SK-N-SH treated with all-trans-retinoic acid at 6 μM for 48 hours (cell line): Measurements from ENCODE around the gene MAST3.

Experiments
- ATAC-seq: fragments of 200-7000 bp; cut with Tn5 transposase; 3 replicates; pipeline ENCODE4 v1.9.1; 2020; ENCODE audit warnings: mild to moderate bottlenecking, moderate library complexity
- ARNTL ChIP-seq: fragments of 450-650 bp; formaldehyde crosslinking; IDR thresholded peaks from 2 replicates; pipeline ENCODE4 v1.5.0; 2020; ENCODE audit warnings: low read depth, mild to moderate bottlenecking, moderate library complexity, borderline replicate concordance
- BACH2 ChIP-seq: fragments of 250-450 bp; sonication (Bioruptor Pico); IDR thresholded peaks from 2 replicates; pipeline ENCODE4 v1.9.0; 2021; ENCODE audit warnings: mild to moderate bottlenecking, borderline replicate concordance
- CSDC2 ChIP-seq: fragments of 250-450 bp; sonication (Bioruptor Pico); IDR thresholded peaks from 2 replicates; pipeline ENCODE4 v1.5.0; 2020; ENCODE audit warnings: mild to moderate bottlenecking, moderate library complexity
- ESRRG ChIP-seq: fragments of 250-450 bp; sonication (Bioruptor Pico); IDR thresholded peaks from 2 replicates; pipeline ENCODE4 v1.6.1; 2021; ENCODE audit warnings: mild to moderate bottlenecking
- GLIS3 ChIP-seq: fragments of 250-450 bp; sonication (Bioruptor Pico); IDR thresholded peaks from 2 replicates; pipeline ENCODE4 v1.5.0; 2020; ENCODE audit warnings: mild to moderate bottlenecking, moderate library complexity
- ISL1 ChIP-seq: fragments of 250-450 bp; sonication (Bioruptor Pico); IDR thresholded peaks from 2 replicates; pipeline ENCODE4 v2.1.2; 2022; ENCODE audit warnings: mild to moderate bottlenecking, moderate library complexity
- OSR1 ChIP-seq: fragments of 250-450 bp; sonication (Bioruptor Pico); IDR thresholded peaks from 2 replicates; pipeline ENCODE4 v1.8.0; 2022; ENCODE audit warnings: moderate library complexity, mild to moderate bottlenecking, inconsistent platforms
- PPARA ChIP-seq: fragments of 250-450 bp; sonication (Bioruptor Pico); IDR thresholded peaks from 2 replicates; pipeline ENCODE4 v1.5.0; 2020; ENCODE audit warnings: mild to moderate bottlenecking, borderline replicate concordance
- SNAI2 ChIP-seq: fragments of 250-450 bp; sonication (Bioruptor Pico); IDR thresholded peaks from 2 replicates; pipeline ENCODE4 v1.5.0; 2020; ENCODE audit warnings: mild to moderate bottlenecking, moderate library complexity
- TCF4 ChIP-seq: fragments of 250-450 bp; sonication (Bioruptor Pico); IDR thresholded peaks from 2 replicates; pipeline ENCODE4 v1.8.0; 2021; ENCODE audit warnings: mild to moderate bottlenecking, moderate library complexity, borderline replicate concordance
- TOX ChIP-seq: fragments of 250-450 bp; sonication (Bioruptor Pico); IDR thresholded peaks from 2 replicates; pipeline ENCODE4 v1.8.0; 2021; ENCODE audit warnings: mild to moderate bottlenecking, moderate library complexity, borderline replicate concordance
- ZC3H10 ChIP-seq: fragments of 250-450 bp; sonication (Bioruptor Pico); IDR thresholded peaks from 2 replicates; pipeline ENCODE4 v1.5.1; 2021; ENCODE audit warnings: mild to moderate bottlenecking, moderate library complexity
- ZFP3 ChIP-seq: fragments of 250-450 bp; sonication (Bioruptor Pico); IDR thresholded peaks from 2 replicates; pipeline ENCODE4 v1.5.0; 2020; ENCODE audit warnings: mild to moderate bottlenecking, moderate library complexity
- ZFP30 ChIP-seq: fragments of 450-650 bp; formaldehyde crosslinking; IDR thresholded peaks from 2 replicates; pipeline ENCODE4 v1.5.0; 2022; ENCODE audit warnings: mild to moderate bottlenecking, moderate library complexity
- ZNF565 ChIP-seq: fragments of 450-650 bp; formaldehyde crosslinking; conservative IDR thresholded peaks from 2 replicates; pipeline ENCODE4 v1.5.0; 2020; ENCODE audit warnings: low read depth, mild to moderate bottlenecking, moderate library complexity
- ZNF70 ChIP-seq: fragments of 450-650 bp; formaldehyde crosslinking; IDR thresholded peaks from 2 replicates; pipeline ENCODE4 v1.5.0; 2020; ENCODE audit warnings: mild to moderate bottlenecking, moderate library complexity
- ZNF8 ChIP-seq: fragments of 450-650 bp; formaldehyde crosslinking; IDR thresholded peaks from 2 replicates; pipeline ENCODE4 v1.5.0; 2020; ENCODE audit warnings: mild to moderate bottlenecking, moderate library complexity
- TF ChIP-seq, protein P1 (sequence below): fragments of 250-450 bp; sonication (Bioruptor Pico); IDR thresholded peaks from 2 replicates; pipeline ENCODE4 v1.5.0; 2020; ENCODE audit warnings: mild to moderate bottlenecking, moderate library complexity
- TF ChIP-seq, protein P2 (sequence below): fragments of 250-450 bp; sonication (Bioruptor Pico); IDR thresholded peaks from 2 replicates; pipeline ENCODE4 v1.5.1; 2021; ENCODE audit warnings: mild to moderate bottlenecking, moderate library complexity
- TF ChIP-seq, protein P3 (sequence below): fragments of 250-450 bp; sonication (Bioruptor Pico); IDR thresholded peaks from 2 replicates; pipeline ENCODE4 v1.8.0; 2021; ENCODE audit warnings: low read depth, mild to moderate bottlenecking, moderate library complexity, borderline replicate concordance
- TF ChIP-seq, protein P4 (sequence below): fragments of 250-450 bp; sonication (Bioruptor Pico); IDR thresholded peaks from 2 replicates; pipeline ENCODE4 v1.5.1; 2020; ENCODE audit warnings: low read depth, mild to moderate bottlenecking, moderate library complexity
- TF ChIP-seq, protein P5 (sequence below): fragments of 250-450 bp; sonication (Bioruptor Pico); IDR thresholded peaks from 2 replicates; pipeline ENCODE4 v1.8.0; 2020; ENCODE audit warnings: mild to moderate bottlenecking, moderate library complexity, borderline replicate concordance

Gene MAST3

DNA sequence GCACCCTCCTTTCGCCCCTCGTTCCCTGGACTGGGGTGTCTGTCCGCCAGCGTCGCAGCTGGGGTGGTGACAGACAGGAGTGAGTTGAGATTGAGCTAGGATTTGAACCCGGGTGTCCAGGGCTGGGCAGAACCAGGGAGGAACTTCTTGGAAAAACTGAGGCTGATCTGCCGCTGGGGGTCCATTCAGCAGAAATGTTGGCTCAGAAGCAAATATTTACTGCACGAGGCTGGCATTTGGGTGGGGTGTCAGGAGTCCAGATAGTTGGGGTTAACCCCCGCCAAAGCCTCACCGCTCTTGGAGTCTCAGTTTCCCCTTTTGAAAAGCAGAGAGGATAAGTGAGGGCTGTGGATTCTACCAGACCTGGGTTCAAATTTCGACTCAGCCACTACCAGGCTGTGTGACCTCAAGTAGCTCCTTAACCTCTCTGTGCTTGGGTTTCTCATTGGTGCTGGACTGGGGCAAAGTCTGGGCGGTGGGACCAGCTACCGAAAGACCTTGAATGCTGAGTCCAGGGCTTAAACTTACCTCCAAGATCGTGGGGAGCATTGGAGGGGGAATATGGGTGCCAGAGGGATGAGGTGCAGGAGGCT, 20.9 kb downstream of the MAST3 start:
- ATAC-seq: no peak
- TF ChIP-seq GLIS3 (CRISPR knock-in tag) (no peak), ISL1 (no peak), ESRRG (CRISPR knock-in tag) (no peak), PPARA (CRISPR knock-in tag) (no peak), ARNTL (no peak), SNAI2 (CRISPR knock-in tag) (no peak), TCF4 (CRISPR knock-in tag) (no peak), CSDC2 (CRISPR knock-in tag) (no peak), ZFP3 (CRISPR knock-in tag) (no peak), OSR1 (CRISPR knock-in tag) (no peak)
- TF ChIP-seq, protein P1, sequence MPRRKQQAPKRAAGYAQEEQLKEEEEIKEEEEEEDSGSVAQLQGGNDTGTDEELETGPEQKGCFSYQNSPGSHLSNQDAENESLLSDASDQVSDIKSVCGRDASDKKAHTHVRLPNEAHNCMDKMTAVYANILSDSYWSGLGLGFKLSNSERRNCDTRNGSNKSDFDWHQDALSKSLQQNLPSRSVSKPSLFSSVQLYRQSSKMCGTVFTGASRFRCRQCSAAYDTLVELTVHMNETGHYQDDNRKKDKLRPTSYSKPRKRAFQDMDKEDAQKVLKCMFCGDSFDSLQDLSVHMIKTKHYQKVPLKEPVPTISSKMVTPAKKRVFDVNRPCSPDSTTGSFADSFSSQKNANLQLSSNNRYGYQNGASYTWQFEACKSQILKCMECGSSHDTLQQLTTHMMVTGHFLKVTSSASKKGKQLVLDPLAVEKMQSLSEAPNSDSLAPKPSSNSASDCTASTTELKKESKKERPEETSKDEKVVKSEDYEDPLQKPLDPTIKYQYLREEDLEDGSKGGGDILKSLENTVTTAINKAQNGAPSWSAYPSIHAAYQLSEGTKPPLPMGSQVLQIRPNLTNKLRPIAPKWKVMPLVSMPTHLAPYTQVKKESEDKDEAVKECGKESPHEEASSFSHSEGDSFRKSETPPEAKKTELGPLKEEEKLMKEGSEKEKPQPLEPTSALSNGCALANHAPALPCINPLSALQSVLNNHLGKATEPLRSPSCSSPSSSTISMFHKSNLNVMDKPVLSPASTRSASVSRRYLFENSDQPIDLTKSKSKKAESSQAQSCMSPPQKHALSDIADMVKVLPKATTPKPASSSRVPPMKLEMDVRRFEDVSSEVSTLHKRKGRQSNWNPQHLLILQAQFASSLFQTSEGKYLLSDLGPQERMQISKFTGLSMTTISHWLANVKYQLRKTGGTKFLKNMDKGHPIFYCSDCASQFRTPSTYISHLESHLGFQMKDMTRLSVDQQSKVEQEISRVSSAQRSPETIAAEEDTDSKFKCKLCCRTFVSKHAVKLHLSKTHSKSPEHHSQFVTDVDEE (CRISPR knock-in tag): no peak
- TF ChIP-seq, protein P2, sequence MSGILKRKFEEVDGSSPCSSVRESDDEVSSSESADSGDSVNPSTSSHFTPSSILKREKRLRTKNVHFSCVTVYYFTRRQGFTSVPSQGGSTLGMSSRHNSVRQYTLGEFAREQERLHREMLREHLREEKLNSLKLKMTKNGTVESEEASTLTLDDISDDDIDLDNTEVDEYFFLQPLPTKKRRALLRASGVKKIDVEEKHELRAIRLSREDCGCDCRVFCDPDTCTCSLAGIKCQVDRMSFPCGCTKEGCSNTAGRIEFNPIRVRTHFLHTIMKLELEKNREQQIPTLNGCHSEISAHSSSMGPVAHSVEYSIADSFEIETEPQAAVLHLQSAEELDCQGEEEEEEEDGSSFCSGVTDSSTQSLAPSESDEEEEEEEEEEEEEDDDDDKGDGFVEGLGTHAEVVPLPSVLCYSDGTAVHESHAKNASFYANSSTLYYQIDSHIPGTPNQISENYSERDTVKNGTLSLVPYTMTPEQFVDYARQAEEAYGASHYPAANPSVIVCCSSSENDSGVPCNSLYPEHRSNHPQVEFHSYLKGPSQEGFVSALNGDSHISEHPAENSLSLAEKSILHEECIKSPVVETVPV (CRISPR knock-in tag): no peak
- TF ChIP-seq, protein P3, sequence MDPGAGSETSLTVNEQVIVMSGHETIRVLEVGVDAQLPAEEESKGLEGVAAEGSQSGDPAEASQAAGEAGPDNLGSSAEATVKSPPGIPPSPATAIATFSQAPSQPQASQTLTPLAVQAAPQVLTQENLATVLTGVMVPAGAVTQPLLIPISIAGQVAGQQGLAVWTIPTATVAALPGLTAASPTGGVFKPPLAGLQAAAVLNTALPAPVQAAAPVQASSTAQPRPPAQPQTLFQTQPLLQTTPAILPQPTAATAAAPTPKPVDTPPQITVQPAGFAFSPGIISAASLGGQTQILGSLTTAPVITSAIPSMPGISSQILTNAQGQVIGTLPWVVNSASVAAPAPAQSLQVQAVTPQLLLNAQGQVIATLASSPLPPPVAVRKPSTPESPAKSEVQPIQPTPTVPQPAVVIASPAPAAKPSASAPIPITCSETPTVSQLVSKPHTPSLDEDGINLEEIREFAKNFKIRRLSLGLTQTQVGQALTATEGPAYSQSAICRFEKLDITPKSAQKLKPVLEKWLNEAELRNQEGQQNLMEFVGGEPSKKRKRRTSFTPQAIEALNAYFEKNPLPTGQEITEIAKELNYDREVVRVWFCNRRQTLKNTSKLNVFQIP (CRISPR knock-in tag): no peak
- TF ChIP-seq, protein P4, sequence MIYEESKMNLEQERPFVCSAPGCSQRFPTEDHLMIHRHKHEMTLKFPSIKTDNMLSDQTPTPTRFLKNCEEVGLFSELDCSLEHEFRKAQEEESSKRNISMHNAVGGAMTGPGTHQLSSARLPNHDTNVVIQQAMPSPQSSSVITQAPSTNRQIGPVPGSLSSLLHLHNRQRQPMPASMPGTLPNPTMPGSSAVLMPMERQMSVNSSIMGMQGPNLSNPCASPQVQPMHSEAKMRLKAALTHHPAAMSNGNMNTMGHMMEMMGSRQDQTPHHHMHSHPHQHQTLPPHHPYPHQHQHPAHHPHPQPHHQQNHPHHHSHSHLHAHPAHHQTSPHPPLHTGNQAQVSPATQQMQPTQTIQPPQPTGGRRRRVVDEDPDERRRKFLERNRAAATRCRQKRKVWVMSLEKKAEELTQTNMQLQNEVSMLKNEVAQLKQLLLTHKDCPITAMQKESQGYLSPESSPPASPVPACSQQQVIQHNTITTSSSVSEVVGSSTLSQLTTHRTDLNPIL (CRISPR knock-in tag): no peak
- TF ChIP-seq, protein P5, sequence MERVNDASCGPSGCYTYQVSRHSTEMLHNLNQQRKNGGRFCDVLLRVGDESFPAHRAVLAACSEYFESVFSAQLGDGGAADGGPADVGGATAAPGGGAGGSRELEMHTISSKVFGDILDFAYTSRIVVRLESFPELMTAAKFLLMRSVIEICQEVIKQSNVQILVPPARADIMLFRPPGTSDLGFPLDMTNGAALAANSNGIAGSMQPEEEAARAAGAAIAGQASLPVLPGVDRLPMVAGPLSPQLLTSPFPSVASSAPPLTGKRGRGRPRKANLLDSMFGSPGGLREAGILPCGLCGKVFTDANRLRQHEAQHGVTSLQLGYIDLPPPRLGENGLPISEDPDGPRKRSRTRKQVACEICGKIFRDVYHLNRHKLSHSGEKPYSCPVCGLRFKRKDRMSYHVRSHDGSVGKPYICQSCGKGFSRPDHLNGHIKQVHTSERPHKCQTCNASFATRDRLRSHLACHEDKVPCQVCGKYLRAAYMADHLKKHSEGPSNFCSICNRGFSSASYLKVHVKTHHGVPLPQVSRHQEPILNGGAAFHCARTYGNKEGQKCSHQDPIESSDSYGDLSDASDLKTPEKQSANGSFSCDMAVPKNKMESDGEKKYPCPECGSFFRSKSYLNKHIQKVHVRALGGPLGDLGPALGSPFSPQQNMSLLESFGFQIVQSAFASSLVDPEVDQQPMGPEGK (CRISPR knock-in tag): no peak

DNA sequence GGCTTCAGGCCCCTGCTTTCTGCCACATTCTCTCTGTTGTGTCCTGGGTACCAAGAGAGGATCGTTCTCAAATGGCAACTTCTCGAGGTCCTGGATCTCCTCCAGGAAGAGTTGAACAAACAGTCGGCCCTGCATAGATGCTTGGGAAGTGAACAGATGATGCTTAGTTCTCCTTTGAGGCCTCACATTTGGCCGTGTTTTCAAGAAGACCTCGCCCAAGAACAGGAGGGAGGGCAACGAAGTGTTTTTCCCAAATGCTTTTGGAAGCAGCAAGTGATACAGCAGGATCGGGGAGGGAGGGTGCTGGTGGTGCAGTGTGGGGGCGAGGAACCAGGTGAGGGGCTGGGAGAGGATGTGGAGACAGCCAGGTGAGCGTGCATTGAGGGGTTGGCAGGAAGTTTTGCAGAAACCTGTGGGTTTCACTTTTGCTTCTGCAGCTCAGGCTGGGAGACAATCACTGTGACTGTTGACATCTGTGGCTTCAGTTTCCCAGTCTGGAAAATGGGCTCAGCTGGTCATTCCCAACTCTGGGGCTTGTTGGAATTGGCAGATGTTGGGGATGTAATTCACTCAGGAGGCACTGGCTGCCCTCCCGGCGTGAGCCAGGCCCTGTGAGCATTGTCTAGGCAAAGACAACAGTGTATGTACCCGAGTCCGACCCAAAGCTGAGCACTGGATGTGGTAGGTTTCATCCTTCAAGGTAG, 21.6 kb downstream of the MAST3 start:
- no peak for ATAC-seq
- TF ChIP-seq ARNTL (no peak), GLIS3 (CRISPR knock-in tag) (no peak), ZC3H10 (no peak), ZNF8 (no peak), TCF4 (CRISPR knock-in tag) (no peak), ZNF70 (CRISPR knock-in tag) (no peak), BACH2 (CRISPR knock-in tag) (no peak), CSDC2 (CRISPR knock-in tag) (no peak), ZNF565 (no peak), OSR1 (CRISPR knock-in tag) (no peak), ISL1 (no peak), TOX (CRISPR knock-in tag) (no peak), ESRRG (CRISPR knock-in tag) (no peak), ZFP3 (CRISPR knock-in tag) (no peak), ZFP30 (CRISPR knock-in tag) (no peak)
- TF ChIP-seq, protein P5 (CRISPR knock-in tag): no peak
- TF ChIP-seq, protein P2 (CRISPR knock-in tag): no peak
- TF ChIP-seq, protein P1 (CRISPR knock-in tag): no peak
